Activated CD4-positive, alpha-beta T cell treated with anti-CD3 and anti-CD28 coated beads, Interleukin-2, amount 50 U/mL, for 4 hours (primary cell): ENCODE measurements around the gene FKBP10.
"Not testable (repeated sequence)": the region's sequence is repeated elsewhere in the genome, so short reads cannot be mapped to it uniquely, and the experiment has no call there.

ENCODE experiments used
- DNase-seq, 2 experiments: peaks; one replicate each; pipeline ENCODE4 v3.0.0-alpha.2; 2020

Gene FKBP10, protein sequence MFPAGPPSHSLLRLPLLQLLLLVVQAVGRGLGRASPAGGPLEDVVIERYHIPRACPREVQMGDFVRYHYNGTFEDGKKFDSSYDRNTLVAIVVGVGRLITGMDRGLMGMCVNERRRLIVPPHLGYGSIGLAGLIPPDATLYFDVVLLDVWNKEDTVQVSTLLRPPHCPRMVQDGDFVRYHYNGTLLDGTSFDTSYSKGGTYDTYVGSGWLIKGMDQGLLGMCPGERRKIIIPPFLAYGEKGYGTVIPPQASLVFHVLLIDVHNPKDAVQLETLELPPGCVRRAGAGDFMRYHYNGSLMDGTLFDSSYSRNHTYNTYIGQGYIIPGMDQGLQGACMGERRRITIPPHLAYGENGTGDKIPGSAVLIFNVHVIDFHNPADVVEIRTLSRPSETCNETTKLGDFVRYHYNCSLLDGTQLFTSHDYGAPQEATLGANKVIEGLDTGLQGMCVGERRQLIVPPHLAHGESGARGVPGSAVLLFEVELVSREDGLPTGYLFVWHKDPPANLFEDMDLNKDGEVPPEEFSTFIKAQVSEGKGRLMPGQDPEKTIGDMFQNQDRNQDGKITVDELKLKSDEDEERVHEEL

GRCh38 chr17:41812381-41813151 lies at the start of gene FKBP10:
Gene FKBP10, plus strand, starts transcription at chr17:41813004. Its CDS starts 31 bp downstream, at chr17:41813035.
- DNase-seq = peak; percentile 8 to 28

GRCh38 chr17:41763327-41763726 lies 49.5 kb upstream of the FKBP10 start:
- DNase-seq = no peak

- no peak for DNase-seq
These were observed 46.7 kb upstream of the FKBP10 start for GRCh38 chr17:41766135-41766534.

DNA sequence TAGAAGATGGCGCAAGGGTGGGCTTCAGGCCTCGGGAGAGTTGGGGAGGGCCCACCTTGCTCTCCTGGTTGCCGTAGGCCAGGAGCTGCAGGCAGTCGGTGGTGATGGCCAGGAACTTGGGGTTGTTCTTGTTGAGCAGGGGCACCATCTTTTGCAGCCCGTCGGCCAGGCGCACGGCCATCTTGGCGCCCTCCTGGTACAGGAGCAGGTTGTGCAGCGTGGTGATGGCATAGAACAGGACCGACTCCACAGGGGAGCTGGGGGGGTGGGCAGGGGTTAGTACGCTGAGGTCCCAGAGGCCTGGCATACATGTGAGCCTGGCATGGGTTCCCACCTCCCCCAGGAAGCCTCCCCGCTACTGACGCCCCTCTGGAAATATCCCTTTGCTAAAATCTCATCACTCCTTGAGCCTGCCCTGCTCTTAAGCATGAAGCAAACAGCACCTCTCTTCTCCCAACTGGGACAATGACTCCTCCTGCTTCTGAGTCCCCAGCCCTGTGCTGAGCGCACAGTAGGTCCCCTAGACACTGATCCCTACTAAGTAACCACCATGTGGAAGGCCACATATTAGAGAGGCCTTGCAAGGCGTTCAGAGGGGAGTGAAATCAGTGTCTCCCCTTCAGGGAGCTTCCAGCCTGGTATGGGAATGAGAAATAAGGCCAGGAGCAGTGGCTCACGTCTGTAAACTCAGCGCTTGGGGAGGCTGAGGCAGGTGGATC lies 45.3 kb upstream of the FKBP10 start:
- no peak for DNase-seq

- DNase-seq = no peak
These were observed 44.0 kb upstream of the FKBP10 start for GRCh38 chr17:41768682-41769288.

DNA sequence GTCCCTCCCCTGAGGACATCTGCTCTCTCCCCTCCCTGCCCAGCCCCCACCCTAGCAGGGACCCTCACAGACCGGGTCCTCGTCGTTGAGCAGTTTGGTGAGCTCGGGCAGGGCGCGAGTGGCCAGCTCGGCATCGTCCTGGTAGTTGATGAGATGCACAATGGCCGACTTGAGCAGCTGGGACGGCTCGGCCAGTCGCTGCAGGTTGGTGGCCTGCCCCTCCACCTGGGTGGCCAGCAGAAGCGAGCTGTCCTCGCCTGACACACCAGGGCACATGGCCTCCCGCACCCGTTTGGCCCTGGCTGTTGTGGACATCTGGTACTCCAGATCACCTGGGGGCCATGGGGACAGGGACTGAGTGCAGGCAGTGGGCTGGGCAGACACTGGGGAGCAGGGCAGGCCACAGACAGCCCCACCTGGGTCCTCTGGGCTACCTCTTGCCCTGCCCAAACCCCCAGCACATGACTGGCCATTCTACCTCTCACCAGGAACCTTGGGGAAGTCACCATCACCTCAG lies 43.4 kb upstream of the FKBP10 start:
- DNase-seq = no peak

DNA sequence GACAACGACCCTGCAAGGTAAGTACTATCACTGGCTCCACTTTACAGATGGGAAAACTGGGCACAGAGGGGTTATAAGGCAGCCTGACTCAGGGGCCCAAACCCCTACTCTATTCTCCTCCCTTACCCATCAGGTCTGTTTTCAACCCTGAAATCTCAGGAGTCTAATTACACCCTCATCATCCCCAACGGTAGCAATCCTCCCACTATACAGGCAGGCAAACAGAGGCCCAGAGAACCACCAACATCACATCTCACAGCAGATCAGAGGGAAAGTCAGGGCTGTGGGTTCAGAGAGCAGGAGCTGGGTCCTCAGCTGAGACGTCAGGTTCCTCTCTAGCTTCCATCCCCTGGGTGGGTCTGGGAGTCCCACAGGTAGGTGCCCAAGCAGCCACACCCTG lies 42.8 kb upstream of the FKBP10 start:
- DNase-seq = no peak

GRCh38 chr17:41771389-41772206 lies 41.2 kb upstream of the FKBP10 start:
- no peak for DNase-seq

DNA sequence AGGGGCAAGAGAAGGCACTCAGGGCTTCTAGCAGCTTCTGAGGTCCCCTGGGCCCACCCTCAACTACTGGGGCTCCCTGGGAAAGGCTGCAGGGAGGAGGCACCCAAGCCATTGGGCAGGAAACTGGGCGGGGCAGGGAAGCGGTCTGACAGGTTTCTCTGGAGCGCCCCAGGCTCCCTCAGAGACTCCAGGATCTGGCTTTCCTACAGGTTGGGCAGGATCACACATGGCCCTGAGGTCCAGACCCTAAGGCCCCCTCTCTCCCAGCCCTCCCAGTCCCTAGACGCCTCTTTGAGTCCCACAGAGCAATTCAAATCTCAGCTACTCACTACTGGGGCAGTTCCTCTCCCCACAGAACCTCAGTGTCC lies 40.6 kb upstream of the FKBP10 start:
- no peak for DNase-seq

DNA sequence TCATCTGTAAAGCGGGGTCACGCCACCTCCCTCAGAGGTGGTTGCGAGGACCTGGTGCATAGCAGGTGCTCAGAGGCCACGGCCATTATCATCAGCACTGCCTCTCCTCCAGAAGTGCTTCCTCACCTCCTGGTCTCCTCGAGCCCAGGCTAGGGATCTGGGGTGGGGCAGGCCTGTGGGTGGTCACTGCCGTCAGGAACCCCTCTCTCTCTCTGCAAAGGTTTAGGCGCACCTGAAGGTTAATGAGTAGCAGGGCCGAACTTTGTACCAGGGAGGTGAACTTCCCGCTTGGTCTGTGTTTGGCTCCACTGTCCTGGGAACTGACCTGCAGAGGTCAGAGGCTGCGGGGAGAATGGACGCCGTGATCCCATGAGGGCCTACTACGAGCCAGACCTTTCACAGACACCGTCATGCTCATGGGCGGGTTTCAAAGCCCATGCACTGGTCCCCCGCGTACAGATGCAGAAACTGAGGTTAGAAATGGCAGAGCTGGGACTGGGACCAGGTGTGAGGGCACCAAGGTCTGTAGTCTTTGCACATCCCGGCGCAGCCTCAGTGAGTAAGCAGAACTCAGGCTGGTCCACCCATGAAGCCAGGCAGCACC lies 40.1 kb upstream of the FKBP10 start:
- no peak for DNase-seq

DNA sequence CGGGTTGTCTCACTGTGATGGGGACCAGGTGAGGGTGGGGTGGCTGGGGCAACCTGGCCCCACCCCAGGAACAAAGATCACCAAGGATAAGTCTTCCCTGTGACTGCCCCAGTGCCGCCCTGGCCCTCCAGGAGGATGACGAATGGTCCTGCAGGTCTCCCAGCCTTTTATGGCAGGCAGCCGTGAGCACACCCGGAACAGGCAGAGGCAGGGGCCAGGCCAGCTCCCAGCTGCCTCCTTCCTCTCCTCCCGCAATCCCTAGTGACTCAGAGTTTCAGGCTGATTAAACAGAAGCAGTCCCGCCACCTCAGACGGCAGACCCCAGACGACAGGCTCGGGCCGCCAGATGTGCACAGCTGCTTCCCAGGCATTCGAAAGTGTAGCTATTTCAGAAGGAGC lies 39.6 kb upstream of the FKBP10 start:
- no peak for DNase-seq

DNA sequence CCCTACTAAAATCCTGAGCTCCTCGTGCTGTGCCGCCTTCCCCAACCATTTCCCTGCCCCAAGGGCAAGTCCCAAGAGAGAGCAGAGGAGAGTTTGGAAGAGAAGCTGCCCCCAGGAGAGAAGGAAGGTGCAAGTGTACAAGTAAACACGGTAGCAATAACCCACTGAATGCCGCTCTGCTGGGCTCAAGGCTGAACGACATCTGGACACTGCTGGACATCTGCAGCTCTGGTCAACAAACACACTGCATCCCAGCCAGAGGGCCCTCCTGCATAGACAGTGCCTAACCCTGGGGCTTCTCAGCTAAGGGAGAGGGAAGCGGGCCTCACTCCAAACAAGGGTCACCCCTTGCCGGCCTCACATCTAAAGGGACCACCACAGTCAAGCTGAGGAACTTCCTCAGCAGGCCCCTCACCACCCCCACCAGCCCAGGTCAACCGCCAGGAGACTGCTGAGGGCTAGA lies 39.0 kb upstream of the FKBP10 start:
- DNase-seq = no peak

GRCh38 chr17:41775394-41776226 lies 37.2 kb upstream of the FKBP10 start:
- no peak for DNase-seq

DNA sequence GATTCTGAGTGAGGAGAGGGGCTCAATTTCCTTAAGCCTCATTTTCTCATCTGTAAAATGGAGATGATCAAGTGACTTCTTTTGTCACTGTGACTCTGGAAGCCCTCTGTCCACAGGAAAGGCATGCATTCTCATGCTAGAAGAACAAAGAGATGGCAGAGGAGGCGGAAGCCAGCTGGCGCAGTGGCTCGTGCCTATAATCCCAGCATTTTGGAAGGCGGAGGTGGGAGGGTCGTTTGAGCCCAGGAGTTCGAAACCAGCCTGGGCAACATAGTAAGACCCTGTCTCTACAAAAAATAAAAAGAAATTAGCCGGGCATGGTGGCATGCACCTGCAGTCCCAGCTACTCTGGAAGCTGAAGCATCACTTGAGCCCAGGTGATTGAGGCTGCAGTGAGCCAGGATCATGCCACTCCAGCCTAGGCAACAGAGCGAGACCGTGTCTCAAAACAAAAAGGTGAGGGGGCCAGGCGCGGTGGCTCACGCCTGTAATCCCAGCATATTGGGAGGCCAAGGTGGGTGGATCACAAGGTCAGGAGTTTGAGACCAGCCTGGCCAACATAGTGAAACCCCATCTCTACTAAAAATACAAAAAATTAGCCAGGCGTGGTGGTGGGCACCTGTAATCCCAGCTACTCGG lies 36.4 kb upstream of the FKBP10 start:
- DNase-seq = not testable (repeated sequence)

GRCh38 chr17:41777157-41777573 lies 35.6 kb upstream of the FKBP10 start:
- DNase-seq = no peak

DNA sequence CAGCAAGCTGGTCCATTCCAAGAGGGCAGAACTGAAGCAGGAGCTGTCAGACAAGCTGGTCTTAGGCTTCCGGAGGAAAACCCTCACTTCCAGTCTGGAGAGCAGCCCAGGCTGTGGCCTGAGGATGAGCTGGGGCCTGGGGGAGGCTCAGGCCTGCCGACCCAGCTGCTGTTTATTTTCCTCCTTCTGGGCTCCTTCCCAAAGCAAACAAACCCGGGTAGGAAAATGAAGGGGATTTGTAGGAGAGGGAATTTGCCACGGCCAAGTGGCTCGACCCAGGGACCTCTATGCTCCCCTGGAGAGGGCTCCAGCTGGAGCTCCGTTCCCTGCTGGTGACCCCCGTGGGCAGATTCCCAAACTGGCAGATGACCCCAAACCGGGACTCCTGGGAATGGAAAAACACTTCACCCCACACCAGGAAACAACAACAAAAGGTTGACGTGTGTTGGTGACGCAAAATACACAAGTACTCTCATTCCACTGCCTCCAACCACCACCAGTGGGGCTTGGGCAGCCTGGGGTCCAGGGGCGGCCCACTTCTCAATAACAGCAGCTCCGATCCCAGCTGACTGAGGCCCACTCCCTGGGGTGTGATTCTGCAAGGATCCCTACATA lies 35.1 kb upstream of the FKBP10 start:
- no peak for DNase-seq

- no peak for DNase-seq
These were observed 32.9 kb upstream of the FKBP10 start for GRCh38 chr17:41779954-41780353.

GRCh38 chr17:41781404-41782110 lies 31.2 kb upstream of the FKBP10 start:
- DNase-seq = no peak
